Spinal cord (tissue), 10 donors: ENCODE results near the gene PSMD11. TPM values are rescaled to one million over a fixed set of nuclear protein-coding genes. Genes with fewer than 3 reads are reported as not detected.
A peak's percentile ranks its signal among the peaks of the same experiment; 100 is the strongest.

Experiments used
- DNase-seq, 6 donors: peaks; one replicate each; pipeline versions ENCODE4 v3.0.0 to v3.0.0-alpha.2; 2013 to 2015; ENCODE audit warnings: low spot score in 6 of 6, low read depth in 4 of 6
- H3K27ac ChIP-seq: one replicate; pipeline ENCODE4 v1.5.1; 2013; ENCODE audit warnings: low read depth, low read length, control low read depth
- H3K27me3 ChIP-seq: one replicate; pipeline ENCODE4 v1.6.1; 2013; ENCODE audit warnings: low read length; ENCODE audit not compliant: control insufficient read depth, insufficient read depth
- H3K36me3 ChIP-seq: one replicate; pipeline ENCODE4 v1.6.1; 2013; ENCODE audit warnings: low read length; ENCODE audit not compliant: control insufficient read depth, insufficient read depth
- H3K4me1 ChIP-seq: one replicate; pipeline ENCODE4 v1.6.1; 2013; ENCODE audit warnings: low read length; ENCODE audit not compliant: control insufficient read depth, insufficient read depth
- H3K4me3 ChIP-seq: one replicate; pipeline ENCODE4 v1.5.1; 2013; ENCODE audit warnings: low read depth, low read length, control low read depth
- H3K9me3 ChIP-seq: one replicate; pipeline ENCODE4 v1.6.1; 2013; ENCODE audit warnings: low read length; ENCODE audit not compliant: control insufficient read depth, insufficient read depth
- WGBS: methylation state at CpG from one replicate; pipeline ENCODE4 v1.1.5; 2013; ENCODE audit warnings: missing lambda C conversion rate; ENCODE audit not compliant: insufficient coverage; 5-methylcytosine and 5-hydroxymethylcytosine counted together
- polyA plus RNA-seq, 2 donors: library from polyadenylated mRNA; unstranded; fragments of 120-200 nt; gene quantifications; one replicate each; pipeline ENCODE4 v1.2.1, GENCODE V29; 2013; ENCODE audit not compliant: insufficient read length in 2 of 2
- total RNA-seq, 2 donors: library from RNA; depleted of rRNA in 1 of 2; stranded (reverse); fragments of 120-200 nt in 1 of 2; fragments of >200 nt in 1 of 2; gene quantifications; one replicate each; pipeline versions ENCODE4 v1.2.3 to v1.2.4, GENCODE V29; 2013 to 2014
- donor health status: healthy.

Gene PSMD11
- total and polyA plus RNA-seq, 4 donors = 56.1 to 104 (median 95.6) TPM

DNA sequence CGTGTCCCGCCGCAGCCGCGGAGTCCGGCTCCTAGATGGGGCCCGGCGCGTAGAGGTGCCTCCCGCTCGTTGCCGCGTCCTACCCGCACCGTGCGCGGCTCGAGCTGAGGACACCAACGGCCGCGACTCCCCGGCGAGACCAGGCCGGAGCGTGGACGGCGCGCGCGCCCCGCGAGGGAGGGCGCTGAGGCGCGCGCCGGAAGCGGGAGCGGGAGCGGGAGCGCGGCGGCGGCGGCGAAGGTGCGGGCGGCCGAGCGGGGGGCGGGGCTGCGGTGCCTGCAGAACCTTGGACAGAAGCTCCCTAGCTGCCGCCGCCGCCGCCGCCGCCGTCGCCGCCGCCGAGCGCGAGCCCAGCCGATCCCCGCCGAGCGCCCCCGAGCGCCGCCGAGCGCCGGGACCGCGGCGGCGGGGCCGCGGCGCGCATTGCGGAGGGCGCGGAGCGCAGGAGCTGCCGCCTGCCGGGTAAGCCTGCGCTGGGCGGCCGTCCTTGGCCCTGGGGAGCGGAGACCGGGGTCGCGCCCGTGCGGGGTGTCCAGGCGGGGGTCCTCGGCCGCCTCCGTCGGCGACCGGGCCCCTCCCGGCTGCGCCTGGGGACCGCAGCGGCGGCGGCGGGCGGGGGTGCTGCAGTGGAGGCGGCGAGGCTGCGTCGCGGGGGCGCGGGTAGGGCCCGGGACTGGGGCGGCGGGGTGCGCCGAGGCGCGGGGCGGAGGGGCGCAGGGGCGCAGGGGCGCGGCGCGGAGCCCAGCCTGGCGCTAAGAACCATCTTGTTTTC lies 42.6 kb downstream of the PSMD11 start, which contains the start of gene CDK5R1:
Gene CDK5R1 (plus strand): TSS at position 293 of the 772 bp plus-strand sequence. CDS start 628 bp downstream, outside the sequence.
- DNase-seq = peak in 5 of 6 donors; percentile 66 to 95 (median 74)
- no peaks in the 10 kb centered on the region for H3K9me3 ChIP-seq
- peaks cover 70% of the 10 kb centered on the region for H3K4me1 ChIP-seq
- peaks cover 43% of the 10 kb centered on the region for H3K36me3 ChIP-seq
- H3K27ac ChIP-seq = peak within 1 kb of the TSS; percentile 86
- H3K4me3 ChIP-seq = peak within 1 kb of the TSS; percentile 52
- under 1% methylated on average over 135 of the region's 135 CpGs for WGBS
- no peaks in the 10 kb centered on the region for H3K27me3 ChIP-seq

DNA sequence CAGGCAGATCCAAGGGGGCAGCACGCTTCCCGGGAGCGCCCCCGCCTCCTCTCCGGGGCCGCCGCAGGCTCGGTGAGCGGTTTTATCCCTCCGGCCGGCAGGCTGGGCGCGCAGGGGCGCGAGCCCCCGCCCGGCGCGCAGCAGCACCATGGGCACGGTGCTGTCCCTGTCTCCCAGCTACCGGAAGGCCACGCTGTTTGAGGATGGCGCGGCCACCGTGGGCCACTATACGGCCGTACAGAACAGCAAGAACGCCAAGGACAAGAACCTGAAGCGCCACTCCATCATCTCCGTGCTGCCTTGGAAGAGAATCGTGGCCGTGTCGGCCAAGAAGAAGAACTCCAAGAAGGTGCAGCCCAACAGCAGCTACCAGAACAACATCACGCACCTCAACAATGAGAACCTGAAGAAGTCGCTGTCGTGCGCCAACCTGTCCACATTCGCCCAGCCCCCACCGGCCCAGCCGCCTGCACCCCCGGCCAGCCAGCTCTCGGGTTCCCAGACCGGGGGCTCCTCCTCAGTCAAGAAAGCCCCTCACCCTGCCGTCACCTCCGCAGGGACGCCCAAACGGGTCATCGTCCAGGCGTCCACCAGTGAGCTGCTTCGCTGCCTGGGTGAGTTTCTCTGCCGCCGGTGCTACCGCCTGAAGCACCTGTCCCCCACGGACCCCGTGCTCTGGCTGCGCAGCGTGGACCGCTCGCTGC lies 43.3 kb downstream of the PSMD11 start:
- H3K36me3 ChIP-seq = peaks cover 43% of the 10 kb centered on the region
- peak in 2 of 6 donors; percentile 71 to 81 for DNase-seq
- WGBS = 9% methylated on average over 59 of the region's 59 CpGs
- peak overlapping the region; percentile 52 for H3K4me3 ChIP-seq
- H3K9me3 ChIP-seq = no peaks in the 10 kb centered on the region
- peak overlapping the region; percentile 57 for H3K27ac ChIP-seq
- H3K4me1 ChIP-seq = peaks cover 72% of the 10 kb centered on the region
- H3K27me3 ChIP-seq = no peaks in the 10 kb centered on the region

DNA sequence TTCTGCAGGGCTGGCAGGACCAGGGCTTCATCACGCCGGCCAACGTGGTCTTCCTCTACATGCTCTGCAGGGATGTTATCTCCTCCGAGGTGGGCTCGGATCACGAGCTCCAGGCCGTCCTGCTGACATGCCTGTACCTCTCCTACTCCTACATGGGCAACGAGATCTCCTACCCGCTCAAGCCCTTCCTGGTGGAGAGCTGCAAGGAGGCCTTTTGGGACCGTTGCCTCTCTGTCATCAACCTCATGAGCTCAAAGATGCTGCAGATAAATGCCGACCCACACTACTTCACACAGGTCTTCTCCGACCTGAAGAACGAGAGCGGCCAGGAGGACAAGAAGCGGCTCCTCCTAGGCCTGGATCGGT lies 43.9 kb downstream of the PSMD11 start:
- peaks cover 70% of the 10 kb centered on the region for H3K4me1 ChIP-seq
- H3K27ac ChIP-seq = no peak overlapping the region

DNA sequence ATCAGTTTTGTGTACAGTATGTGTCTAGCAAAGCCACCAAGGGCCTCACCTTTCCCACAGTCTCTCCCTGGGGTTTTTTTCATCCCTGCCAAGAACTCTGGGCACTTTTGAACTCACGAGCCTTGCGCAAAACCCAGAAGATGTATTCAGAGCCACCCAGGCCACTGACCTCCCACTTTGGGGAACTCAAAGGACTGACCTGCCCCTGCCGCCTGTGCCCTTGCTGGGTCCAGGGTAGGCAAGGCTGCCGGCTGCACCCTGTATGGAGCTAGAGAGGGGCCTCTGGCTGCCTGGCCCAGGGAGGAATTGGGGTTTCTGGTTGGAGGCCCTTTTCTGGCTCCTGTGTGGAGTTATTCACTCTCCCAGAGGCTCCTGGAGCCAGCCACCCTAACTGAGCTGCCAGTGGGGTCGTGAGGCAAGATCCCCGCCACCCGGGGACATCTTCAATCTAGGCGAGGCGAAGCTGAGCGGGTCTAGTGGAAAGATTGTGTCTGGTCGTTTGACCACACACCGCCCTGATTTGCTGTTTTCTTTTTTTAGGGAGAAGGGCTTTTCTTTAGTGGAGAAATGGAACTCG lies 44.4 kb downstream of the PSMD11 start:
- H3K4me3 ChIP-seq = peak overlapping the region; percentile 52
- H3K27ac ChIP-seq = no peak overlapping the region

More for the DNA sequence above, 43.9 kb downstream of the PSMD11 start:
- Histone ChIP-seq H3K4me3 (peak overlapping the region; percentile 52), H3K36me3 (peaks cover 44% of the 10 kb centered on the region), H3K9me3 (no peaks in the 10 kb centered on the region), H3K27me3 (no peaks in the 10 kb centered on the region)
- DNase-seq = peak in 1 of 6 donors; percentile 45
- 47% methylated on average over 12 of the region's 16 CpGs for WGBS

DNA sequence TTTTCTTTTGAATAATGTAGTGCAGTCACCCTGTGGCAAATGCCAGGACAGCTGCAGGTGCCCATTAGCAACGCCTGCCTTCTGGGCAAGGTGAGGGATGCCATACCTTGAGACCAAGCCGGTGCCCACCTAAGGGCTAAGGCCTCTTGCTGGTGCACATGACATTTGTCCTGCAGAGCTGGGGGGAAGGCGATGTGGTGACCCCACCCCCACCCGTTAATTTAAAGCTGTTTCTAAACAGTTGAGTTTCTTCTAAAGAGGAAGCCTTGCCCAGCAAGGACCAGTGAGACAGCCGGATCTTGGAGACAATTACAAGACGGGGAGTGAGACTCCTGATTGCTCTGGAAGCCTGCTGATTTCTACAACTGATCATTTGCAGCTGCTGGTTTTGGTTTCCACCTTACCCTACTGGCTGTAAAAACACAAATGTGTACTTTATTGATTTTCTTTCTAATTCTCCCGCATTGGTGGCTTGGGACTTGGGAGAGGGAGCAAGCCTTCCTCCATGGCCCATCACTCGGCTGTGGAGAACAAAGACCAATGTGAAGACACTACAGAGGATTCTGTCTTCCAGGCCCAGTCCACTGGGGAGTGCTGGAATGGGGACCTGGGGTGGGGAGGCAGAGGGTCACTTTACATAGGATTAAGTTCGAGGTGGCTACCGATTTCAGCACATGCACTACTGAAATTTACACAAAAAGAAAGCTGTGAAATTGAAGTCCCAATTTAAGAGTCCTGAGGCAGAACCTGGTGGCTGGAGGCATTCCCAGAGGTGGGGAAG lies 45.2 kb downstream of the PSMD11 start:
- peak in 1 of 6 donors; percentile 45 for DNase-seq
- WGBS = 39% methylated on average over 4 of the region's 10 CpGs
- Histone ChIP-seq H3K4me3 (peak overlapping the region; percentile 52), H3K4me1 (peaks cover 70% of the 10 kb centered on the region), H3K36me3 (peaks cover 47% of the 10 kb centered on the region), H3K9me3 (no peaks in the 10 kb centered on the region), H3K27me3 (no peaks in the 10 kb centered on the region), H3K27ac (peak overlapping the region; percentile 2)

More for the DNA sequence above, 44.4 kb downstream of the PSMD11 start:
- peak in 1 of 6 donors; percentile 26 for DNase-seq
- Histone ChIP-seq H3K4me1 (peaks cover 70% of the 10 kb centered on the region), H3K36me3 (peaks cover 46% of the 10 kb centered on the region), H3K27me3 (no peaks in the 10 kb centered on the region), H3K9me3 (no peaks in the 10 kb centered on the region)
- WGBS = 68% methylated on average over 6 of the region's 13 CpGs

DNA sequence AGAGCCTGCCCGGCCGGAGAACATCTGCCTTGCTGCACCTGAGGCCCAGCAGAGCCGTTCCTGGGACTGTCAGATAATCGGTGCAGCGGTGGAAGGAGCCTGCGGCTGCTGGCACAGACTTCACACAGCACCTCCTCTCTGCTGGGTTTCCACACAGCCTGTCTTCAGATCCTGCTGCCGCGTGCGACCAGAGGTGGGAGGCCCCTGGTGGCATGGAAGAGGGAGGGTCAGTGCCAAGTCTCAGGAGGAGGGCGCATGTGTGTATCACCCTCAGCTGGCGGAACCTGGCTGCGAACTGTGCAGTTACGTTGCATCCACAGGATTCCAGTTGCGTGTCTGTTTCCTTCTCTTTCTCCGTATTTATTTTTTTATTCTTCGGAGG lies 45.8 kb downstream of the PSMD11 start:
- WGBS = 24% methylated on average over 6 of the region's 16 CpGs
- Histone ChIP-seq H3K9me3 (no peaks in the 10 kb centered on the region), H3K4me3 (peak overlapping the region; percentile 52), H3K36me3 (peaks cover 47% of the 10 kb centered on the region), H3K27ac (peak overlapping the region; percentile 2), H3K27me3 (no peaks in the 10 kb centered on the region), H3K4me1 (peaks cover 72% of the 10 kb centered on the region)
- DNase-seq = peak in 2 of 6 donors; percentile 67 to 79

DNA sequence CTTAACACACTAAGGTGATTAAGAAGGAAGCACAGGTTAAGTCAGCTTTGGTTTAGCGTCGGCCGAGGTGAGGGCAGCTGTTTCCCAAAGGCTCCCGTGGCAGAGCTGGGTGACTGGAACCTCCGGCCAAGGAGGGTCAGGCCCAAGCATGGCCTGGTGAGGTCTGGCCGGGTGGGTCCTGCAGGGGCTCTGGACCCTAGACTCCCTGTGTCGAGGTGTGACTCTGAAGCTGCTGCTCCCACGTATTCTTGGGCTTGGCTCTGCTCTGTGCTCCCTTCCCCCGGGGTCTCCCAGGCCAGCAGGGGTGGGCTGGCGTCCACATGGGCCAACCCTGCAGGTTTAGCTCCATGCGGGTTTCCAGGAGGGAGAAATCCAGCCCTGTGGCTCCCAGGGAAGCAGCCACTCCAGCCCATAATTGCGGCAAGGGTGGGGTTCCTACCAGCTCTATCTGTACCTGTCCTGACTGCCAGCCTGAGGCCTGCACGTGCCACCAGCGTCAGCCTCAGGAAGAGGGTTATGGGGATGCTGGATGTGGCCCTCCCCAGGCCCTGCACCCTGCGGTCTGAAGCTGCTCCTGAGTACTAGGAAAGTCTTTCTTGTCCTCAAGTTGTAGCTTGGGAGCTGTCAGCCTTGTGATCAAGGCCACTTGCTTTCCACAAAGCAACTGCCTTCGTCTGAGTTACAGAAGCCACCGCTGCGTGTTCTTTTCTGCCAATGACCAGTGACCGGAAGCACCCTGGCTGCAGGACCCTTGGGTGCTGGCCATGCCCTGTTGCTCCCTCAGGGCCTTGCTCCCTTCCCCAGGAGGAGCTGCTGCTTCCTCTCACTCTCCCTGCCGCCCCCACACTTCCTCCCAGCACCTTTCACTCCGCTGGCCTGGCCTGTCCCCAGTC lies 47.3 kb downstream of the PSMD11 start:
- 75% methylated on average over 21 of the region's 21 CpGs for WGBS
- DNase-seq = peak in 1 of 6 donors; percentile 20
- peaks cover 50% of the 10 kb centered on the region for H3K36me3 ChIP-seq
- peak overlapping the region; percentile 5 for H3K4me3 ChIP-seq
- no peak overlapping the region for H3K27ac ChIP-seq
- no peaks in the 10 kb centered on the region for H3K27me3 ChIP-seq
- H3K9me3 ChIP-seq = no peaks in the 10 kb centered on the region
- H3K4me1 ChIP-seq = peaks cover 78% of the 10 kb centered on the region

DNA sequence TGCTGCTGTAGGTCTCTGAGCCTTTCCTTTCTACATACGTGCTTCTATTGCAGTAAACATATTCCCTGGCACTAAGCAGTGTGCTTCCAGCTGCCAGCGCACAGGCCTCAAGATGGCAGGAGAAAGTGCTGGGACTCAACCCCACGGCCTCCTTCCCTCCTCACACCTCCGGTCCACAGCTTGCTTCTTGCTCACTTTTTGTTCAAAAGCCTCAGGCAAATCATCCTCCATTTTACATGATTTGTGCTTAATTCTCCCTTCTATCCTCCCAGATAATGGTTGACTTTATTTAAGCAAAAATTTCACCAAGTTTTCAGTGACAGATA lies 47.9 kb downstream of the PSMD11 start:
- Histone ChIP-seq H3K9me3 (no peaks in the 10 kb centered on the region), H3K27me3 (no peaks in the 10 kb centered on the region), H3K36me3 (peaks cover 50% of the 10 kb centered on the region), H3K27ac (no peak overlapping the region), H3K4me3 (no peak overlapping the region), H3K4me1 (peaks cover 78% of the 10 kb centered on the region)
- DNase-seq = peak in 1 of 6 donors; percentile 44
- 41% methylated on average over 4 of the region's 4 CpGs for WGBS
